GM18907 (cell line): ENCODE data around the gene MEIS3.

Source experiments
- ATAC-seq: cut with Tn5 transposase; IDR thresholded peaks from one replicate; pipeline ENCODE4 v1.9.1; 2021; ENCODE audit warnings: mild to moderate bottlenecking, moderate library complexity; ENCODE audit not compliant: unreplicated experiment

Gene MEIS3

DNA sequence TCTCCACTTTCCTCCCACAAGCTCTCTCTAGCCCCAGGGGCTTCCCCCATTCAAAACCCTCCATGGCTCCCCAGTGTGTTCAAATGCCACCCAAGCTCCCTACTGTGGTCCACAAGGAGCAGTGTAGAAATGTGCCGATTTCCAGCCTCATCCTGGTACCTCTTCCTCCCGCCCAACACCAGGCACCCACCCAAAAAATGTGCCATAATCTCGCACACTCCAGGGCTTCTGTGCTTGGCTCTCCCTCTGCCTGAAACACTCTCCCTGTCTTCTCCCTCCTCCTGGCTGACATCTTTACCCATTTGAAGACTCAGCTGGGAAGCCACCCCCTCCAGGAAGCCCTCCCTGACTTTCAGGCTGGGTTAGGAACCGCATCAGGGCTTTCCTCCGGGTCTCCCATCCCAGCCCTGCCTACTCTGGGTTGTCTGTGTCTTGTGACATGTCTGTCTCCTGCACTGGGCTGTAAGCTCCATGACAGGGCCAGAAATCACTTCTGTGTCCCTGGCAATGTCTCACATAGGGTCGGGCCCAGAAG is 16.6 kb upstream of the MEIS3 start:
- no peak for ATAC-seq

DNA sequence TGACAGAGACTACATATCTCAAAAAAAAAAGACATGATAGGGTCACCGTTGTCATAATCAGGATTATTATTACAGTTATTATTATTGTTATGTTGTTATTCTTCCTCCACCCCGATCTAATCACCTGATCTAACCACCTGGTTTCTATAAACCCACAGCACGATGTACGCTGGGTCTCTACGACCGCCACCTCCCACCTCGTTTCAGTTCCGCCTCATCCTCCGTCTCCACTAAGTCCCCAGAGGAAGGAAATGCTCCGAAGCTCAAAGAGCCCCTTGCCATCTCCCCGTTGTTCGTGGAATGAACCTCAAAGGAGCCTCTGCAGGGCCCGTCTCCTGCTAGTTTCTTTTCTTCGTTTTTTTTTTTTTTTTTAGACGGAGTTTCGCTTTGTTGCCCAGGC is 15.9 kb upstream of the MEIS3 start:
- ATAC-seq = no peak

DNA sequence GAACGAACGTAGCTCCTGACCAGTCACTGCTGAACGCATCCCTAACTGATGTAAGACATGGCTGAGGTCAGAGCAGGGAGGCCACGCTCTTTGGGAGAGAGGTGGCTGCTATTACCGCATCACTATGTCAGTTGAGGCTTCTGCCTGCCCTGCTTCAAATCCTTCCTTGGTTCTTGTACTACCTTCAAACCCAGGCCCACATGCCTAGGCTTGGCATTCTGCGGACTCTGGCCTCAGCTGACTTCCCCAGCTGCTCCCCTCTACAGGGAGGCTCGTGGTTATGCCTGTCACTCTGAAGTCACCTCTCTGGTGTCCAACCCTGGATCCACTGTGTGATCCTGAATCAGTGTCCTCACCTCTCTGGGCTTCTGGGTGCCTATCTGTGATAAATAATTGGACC is 14.8 kb upstream of the MEIS3 start:
- no peak for ATAC-seq

DNA sequence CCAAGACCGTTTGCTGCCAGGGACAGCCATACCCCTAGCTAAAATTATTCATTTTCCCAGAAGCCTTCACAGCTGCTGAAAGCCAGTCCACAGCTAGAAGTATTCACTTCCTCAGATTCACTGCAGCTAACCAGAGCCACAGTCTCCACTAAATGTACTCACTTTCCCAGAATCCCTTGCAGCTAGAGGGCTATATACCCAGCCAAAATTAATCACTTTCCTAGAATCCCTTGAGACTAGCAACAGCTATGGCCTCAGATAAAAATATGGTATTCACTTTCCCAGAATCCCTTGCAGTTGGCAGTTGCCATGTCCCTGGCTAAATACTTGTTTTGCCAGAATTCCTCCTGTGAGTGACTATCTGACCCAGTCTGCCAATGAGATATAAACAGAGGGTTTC is 13.8 kb upstream of the MEIS3 start:
- ATAC-seq = no peak

DNA sequence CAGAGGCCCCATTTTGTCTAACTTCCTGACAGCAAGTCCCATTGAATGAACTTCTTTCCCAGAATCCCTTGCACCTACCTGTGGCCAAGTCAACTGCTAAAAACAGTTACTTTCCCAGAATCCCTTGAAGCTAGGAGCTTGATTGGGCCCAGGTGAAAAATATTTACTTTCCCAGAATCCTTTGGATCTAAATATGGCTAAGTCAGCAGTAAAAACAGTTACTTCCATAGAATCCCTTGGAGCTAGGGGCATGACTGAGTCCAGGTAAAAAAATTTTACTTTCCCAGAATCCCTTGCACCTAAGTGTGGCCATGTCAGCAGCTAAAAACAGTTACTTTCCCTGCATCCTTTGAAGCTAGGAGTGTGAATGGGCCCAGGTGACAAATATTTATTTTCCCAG is 13.2 kb upstream of the MEIS3 start:
- no peak for ATAC-seq

DNA sequence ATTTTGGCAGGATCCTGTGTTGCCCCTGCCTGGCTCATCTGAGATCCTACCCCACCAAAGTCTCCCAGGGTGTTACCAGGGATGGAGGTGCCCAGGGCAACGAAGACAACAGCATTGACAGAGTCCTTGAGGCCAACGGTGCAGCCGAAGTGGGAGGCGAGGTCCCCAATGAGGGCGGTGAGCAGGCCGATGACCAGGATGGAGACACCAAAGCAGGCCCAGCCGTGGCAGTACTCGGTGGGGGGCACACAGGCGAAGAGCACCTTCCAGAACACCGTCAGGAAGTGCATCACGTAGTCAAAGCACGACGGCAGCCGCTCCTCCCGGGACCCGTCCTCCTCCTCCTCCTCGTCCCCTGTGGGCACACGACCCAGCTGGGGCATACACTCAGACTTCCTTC is 12.8 kb upstream of the MEIS3 start:
- no peak for ATAC-seq

DNA sequence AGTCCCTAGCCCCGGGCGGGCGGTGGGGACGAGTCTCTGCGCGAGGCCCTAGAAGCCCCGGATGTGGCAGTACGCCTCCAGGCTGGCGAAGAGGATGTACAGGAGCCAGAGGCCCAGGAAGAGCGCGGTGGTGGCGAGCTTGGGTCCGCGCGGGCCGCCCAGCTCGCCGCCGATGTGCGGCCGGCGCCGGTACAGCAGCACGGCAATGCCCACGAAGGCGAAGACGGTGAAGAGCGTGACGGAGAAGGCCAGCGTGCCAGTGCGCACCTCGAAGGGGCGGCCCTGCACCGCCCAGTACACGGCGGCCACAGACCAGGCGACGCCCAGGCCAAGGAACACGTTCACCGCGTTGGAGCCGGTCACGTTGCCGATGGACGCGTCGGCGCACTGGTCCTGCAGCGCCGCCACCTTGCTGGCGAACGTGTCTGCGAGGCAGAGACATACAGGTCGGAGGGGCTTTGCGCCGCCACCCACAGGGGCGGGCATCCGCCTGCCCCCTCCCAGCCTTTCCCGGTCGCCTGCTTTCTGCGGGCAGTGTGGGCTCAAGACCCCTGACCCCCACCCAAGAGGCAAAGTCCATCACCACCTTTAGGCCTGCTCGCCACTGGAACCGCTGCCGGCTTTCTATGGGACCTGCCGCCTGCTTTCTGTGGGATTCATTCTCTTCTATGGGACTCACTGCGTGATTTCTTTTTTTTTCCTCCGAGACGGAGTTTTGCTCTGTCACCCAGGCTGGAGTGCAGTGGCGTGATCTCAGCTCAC is 10.9 kb upstream of the MEIS3 start:
- no peak for ATAC-seq

DNA sequence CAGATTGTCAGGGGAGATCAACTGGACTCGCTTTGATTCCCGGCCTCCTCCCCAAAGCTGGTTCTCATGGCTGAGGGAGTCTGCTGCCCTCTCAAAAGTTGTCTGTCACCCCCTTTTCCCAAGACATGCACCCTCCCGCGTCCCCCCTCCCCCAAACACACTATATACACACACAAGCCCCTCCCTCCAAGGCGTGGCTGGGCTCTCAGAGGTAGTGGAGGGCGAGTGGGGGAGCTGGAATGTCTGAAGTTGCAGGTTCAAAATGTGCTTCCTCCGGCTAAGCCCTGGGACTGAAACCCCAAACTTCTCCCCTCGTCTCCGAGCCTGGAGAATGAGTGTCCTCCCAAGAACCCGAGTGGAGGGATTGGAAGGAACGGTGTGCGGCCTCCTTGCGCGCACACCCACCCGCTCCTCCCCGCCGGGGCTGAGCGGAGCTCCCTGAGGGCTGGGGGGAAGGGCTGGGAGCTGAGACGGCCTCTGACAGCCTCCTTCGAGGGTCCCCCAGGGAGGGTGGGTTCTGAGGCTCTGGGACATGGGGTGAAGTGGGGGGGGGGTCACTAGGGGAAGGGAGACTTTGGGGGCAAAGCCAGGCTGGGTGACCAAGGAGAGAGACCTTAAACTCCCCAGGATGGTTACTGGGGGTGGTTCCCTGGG is 9.9 kb upstream of the MEIS3 start:
- no peak for ATAC-seq

DNA sequence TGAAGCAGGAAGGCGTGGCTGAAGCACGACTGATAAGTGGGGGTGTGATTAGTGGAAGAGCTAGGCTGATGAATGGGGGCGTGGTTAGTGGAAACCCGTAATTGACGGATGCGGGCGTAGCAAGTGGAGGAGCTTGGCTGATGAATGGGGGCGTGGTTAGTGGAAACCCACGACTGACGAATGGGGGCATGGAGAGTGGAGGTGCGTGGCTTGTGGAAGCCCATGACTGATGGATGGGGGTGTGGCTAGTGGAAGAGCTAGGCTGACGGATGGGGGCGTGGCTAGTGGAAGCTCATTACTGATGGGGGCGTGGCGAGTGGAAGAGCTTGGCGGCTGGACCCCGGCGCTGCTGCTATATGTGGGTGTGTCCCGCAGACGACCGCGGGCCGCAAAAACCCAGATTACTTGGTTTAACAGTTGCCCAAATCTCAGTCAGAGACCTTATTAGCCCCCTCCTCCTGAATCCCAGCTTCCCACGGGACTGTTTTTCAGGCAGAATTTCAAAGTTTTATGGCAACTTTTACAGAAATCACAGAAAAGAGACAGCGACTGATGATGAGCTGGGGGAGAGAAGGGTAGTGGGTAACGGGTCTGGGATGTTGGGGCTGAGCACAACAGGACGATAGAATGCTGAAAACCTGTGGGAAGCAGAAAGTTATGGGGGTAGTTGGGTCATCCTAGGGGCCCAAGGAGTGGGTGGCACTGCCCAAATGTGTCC is 9.0 kb upstream of the MEIS3 start:
- peak; percentile 42 for ATAC-seq

DNA sequence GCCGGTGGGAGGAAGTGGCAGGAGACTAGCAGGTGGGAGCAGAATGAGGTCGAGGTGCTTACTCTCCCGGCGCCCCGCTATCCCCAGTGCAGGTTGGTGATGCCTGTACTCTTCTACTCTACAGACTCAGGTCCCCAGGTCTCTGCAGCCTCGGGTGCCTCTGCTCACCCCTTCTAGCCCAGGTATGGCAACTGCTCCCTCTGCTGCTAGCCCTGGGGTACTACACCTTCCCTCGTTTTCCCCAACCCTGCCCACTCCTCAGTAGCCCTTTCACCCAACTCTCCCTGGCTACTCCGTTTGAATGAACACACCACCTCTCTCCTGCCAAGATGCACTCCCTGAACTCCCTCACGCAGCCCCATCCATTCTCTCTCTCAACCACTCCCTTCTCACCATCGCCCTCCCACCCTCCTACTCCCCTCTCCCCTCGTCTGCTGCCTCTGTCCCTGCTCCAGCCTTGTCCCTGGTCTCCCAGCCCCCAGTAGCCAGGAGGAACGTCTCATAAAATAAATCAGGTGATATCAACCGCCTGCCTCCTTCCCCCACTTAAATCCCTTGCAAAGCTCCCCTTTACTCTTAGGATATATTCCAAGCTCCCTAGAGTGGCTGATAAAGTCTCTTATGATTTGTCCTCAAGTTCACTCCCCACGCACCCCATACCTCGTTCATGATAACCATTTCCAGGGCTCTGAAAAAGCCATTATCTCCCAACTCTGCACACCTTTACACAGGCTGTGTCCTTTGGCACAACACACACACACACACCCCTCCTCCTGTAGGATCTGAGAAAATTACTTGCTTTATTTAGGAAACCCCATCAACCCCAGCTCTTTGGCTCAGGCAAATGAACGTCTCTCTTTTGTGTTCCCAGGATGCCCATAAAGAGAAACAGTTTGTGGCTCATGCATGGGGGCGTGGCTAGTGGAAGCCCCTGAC is 8.2 kb upstream of the MEIS3 start:
- no peak for ATAC-seq

DNA sequence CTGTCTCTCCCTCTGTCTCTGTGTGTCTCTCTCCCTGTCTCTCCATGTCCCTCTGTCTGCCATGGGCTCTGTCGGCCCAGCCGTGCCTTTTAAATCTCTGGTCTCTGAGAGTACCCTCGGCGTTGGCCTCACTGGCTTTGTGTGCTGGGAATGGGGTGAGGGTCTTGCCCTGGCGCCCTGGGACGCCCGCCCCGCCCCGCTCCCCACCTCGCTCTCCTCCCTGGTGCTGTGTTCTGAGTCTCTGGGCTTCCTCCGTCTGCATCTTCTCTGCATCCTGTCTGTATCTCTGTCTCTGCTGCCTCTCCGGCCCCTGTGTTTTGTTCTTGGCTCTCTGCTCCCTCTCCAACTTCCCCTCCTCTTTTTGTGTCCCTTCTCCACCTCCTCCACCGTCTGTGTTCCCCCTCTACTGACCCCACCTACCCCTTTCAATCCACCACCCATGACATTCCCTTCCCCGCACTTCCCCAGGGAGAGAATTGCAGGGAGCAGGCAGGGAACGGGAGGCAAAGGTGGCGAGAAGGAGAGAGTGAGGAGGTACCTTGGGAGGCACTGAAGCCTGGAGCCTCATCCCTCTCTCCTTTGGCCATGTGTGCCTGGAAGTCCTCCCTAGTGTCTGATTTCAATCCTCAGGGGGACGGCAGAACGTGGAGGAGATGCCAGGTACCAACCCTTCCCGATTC is 4.0 kb upstream of the MEIS3 start:
- ATAC-seq = no peak

DNA sequence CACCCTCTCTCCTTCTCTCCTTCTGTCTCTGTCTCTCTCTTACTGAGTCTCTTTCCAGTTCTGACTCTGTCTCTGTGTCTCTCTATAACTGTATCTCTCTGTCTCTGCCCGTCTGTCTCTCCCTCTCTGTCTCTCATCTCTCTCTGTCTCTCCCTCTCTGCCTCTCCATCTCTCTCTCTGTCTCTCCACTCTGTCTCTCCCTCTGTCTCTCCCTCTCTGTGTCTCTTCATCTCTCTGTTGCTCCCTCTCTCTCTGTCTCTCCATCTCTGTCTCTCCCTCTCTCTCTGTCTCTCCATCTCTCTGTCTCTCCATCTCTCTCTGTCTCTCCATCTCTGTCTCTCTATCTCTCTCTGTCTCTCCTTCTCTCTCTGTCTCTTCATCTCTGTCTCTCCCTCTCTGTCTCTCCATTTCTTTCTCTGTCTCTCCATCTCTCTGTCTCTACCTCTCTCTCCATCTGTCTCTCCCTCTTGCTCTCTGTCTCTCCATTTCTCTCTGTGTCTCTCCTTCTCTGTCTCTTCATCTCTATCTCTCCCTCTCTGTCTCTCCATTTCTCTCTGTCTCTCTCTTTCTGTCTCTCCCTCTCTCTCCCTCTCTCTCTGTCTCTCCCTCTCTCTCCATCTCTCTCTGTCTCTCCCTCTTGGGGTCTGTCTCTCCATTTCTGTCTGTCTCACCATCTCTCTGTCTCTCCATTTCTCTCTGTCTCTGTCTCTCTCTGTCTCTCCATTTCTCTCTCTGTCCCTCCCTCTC is 3.3 kb upstream of the MEIS3 start:
- no peak for ATAC-seq

DNA sequence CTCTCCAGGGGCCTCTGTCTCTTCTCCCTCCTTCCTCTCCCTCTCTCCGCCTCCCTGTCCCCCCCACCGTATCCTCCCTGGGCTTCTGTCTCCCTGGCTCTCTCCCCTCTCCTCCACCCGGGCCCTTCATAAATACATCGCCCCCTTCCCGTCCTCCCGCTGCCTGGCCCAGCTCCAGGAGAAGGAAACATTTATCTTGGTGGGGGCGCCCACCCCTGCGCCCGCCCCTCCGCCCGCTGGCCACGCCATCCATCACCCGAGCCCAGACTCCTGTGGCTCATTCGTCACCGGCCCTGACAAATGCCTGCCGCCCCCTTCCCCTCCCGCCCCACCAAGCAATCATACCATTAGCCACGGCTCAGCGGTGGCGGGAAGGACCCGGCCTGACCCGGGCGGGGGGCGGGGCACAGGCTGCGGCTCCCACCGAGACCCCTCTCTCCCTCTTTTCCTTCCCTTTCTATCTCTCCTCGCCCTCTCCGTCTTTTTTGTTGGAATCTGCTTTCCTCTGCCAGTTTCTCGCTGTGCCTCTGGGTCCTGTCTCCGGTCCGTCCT is 2.6 kb upstream of the MEIS3 start:
- ATAC-seq = no peak

DNA sequence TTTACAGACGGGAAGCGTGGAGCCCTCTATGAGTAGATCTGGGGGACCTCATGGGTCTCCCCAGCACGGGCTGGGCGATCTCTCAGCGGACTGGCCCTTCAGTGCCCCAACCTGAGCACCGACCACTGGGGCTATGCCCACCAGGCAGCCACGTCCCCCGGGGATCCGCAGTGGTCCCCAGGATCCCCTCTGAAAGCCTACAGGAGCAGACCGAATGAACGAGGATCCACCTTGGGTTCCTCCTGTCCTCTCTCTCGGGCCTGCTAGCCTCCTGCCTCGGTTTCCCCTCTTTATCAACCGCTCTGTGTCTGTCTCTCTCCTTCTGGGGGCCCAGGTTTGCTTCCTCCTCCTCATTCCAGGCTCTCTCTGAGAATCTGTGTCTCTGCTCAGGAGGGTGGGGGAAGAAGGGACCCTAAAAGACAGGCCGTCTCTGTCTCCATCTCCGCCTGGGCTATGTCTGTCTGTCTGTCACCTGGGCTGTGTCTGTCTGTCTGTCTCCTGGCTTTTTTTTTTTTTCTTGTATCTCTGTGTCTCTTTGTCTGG is 2.0 kb upstream of the MEIS3 start:
- no peak for ATAC-seq

DNA sequence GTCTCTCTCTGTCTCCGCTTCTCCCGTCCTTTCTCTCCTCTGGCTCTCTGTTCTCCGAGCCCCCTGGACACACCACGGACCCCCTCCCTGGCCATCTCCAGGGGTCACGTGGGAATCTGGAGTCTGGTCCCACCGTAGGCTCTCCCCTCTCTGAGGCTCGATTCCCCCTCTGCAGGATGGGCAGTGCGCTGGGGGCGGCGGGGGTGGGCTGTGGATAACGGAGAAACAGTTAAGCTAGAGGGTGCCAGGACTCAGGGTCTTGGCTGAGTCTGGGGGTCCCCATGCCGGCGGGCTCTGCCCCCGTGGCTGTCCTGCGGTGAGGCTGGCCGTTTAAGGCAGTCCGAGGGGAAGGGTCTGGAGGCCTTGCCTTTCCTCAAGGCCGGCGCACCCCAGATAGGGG is 462 bp upstream of the MEIS3 start:
- no peak for ATAC-seq

DNA sequence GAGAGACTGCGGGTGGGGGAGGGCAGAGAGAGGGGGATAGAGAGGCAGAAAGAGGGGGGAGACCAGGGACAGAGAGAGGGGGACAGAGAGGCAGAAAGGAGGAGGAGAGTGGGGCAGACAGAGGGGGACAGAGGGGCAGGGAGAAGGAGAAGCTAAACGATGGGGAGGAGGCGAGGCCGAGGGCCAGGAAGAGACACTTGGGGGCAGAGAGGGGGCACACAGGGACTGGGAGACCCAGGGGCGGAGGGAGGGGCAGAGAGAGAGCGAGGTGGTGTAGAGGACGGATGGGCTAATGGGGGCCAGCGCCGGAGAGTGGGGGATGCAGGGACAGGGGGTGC is 666 bp downstream of the MEIS3 start:
- ATAC-seq = no peak

DNA sequence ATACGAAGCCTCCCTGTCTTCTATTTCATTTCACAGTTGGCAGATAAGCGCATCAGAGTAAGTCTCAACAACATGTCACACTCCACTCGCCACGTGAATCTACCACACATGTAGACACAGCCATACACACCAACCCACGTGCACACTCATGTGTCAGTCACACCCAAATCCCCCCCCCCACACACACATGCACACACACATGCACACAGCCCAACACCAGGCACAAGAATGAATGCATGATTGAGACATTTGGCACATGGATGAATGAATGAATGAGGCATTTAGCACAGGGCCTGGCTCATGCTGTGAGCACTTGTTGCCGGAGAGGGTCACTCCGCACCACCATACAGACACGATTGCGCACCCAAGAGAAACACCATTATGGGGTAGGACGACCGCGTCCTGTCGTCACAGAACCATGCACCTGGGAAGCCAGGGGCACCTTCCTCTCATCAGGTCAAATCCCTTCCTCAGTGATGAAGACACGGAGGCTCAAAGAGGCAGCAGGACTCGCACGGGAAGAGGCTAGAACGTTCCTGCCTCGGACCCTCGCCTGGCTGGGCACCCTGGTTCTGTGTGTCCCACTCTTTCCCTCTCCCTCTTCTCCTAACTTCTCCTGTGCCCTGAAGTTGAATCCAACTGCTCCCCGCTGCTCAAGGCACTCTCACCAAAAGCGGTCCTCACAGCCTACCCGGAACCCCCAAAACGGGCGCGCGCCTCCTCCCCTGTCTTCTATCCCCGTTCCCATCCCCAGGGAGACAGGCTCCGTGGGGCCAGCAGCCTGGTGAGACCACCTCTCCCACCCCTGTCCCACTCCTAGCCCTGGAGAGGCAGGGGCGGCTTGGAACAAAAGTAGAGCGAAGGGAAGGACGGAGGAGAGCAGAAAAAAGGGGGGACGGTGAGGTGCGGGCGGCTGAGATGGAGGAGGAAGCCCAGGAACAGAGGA is 1.3 kb downstream of the MEIS3 start:
- ATAC-seq = no peak
